Activated gamma-delta T cell treated with anti-CD3 and anti-CD28 coated beads, Interleukin-2, amount 50 U/mL, for 16 hours (primary cell): ENCODE data around the gene CAB39.
"Not testable (repeated sequence)": the region's sequence is repeated elsewhere in the genome, so short reads cannot be mapped to it uniquely, and the experiment has no call there.

Experiments used
- DNase-seq: peaks from one replicate; pipeline ENCODE4 v3.0.0-alpha.2; 2020; ENCODE audit warnings: low read depth

Gene CAB39

GRCh38 chr2:230715201-230715600 lies 2.6 kb downstream of the CAB39 start:
- DNase-seq: no peak

GRCh38 chr2:230716588-230716987 lies 3.9 kb downstream of the CAB39 start:
- DNase-seq: no peak

- no peak for DNase-seq
These were observed 5.0 kb downstream of the CAB39 start for GRCh38 chr2:230717600-230717999.

- no peak for DNase-seq
These were observed 6.7 kb downstream of the CAB39 start for GRCh38 chr2:230719340-230719739.

DNA sequence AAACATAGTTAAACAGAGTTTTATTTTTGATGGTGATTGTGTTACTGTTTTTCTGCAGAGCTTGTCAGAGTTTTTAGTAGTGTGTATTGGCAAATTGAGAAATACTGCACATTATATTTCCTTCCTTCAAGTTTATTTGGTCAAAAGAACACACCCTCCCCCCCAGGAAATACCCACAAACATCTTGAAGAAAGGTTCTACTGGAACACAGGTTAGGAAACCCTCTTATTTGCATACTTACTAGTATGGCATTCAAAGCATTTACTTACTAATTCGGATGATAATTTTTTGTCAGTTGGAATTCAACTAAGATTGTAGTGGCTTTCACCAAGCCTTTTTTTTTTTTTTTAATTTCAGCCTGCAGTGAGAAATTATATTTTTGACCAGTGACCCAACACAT lies 9.1 kb downstream of the CAB39 start:
- no peak for DNase-seq

DNA sequence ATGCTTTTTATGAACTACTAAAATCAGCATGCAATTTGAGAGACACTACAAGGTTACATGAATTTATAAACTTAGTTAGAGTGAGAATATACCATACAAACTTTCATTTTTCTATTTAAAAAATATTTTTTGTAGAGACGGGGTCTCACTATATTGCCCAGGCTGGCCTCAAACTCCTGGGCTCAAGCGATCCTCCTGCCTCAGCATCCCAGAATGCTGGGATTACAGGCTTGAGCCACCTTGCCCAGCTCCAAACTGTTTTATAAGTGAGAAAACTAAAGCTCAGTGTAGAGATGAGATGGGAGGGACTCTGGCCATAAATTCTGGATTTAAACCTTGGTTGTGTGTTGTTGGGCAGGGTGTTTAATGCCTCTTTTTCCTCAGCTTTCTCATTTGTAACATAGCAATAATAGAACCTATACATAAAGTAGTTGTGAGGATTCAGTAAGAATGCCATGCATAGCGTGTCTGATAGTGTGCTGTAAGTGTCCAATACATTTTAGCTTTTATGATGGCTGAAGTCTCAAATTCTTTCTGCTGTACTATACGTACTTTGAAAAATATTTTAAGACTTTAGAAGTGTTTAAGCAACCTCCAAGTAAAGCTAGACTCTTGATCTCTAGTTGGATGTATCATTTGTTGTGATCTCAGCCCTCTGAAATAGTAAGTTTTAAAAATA lies 9.7 kb downstream of the CAB39 start:
- no peak for DNase-seq

GRCh38 chr2:230723363-230723762 lies 10.7 kb downstream of the CAB39 start:
- DNase-seq: peak; percentile 14

DNA sequence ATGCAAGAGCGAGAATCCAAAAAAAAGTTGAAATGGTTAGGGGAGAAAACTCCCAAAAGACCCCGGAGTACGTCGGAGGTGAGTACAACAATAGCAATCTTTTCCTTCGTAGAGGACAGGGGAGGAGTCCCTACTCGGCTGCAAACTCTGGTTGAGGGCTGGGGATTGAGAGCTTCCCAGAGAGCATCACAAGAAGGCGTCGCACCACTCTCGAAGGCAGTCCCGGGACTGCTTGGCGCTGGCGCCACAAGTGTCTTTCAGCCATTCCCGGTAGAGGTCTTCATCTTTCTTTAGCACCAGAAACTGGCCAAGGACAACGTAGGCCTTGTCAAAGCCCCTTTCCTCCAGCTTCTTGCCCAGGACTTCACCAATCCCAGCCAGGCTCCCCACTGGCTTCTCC lies 12.3 kb downstream of the CAB39 start:
- DNase-seq: not testable (repeated sequence)

- DNase-seq: no peak
These were observed 18.9 kb downstream of the CAB39 start for GRCh38 chr2:230731512-230731911.

DNA sequence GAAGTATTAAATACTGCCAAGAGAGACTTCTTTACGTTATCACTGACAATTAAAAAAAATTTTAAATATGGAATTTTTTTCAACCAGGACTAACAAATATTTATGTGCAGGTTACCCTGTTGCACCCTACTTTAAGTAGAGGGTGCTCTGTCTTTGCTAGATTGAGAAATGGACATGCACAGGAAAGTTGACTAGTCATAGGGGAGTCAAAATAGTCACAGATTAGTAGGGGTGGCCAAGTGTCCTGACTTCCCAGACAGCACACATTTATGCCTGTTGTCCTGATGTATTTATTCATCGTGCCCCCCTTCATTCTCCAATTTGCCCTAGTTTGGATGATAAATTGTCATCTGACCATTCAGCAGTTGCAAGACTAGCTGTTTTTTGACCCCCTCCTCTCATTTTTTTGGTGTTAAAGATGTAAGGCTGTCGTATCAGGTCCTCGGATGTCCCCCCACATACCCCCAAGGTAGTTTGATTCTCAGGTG lies 20.3 kb downstream of the CAB39 start:
- DNase-seq: no peak

DNA sequence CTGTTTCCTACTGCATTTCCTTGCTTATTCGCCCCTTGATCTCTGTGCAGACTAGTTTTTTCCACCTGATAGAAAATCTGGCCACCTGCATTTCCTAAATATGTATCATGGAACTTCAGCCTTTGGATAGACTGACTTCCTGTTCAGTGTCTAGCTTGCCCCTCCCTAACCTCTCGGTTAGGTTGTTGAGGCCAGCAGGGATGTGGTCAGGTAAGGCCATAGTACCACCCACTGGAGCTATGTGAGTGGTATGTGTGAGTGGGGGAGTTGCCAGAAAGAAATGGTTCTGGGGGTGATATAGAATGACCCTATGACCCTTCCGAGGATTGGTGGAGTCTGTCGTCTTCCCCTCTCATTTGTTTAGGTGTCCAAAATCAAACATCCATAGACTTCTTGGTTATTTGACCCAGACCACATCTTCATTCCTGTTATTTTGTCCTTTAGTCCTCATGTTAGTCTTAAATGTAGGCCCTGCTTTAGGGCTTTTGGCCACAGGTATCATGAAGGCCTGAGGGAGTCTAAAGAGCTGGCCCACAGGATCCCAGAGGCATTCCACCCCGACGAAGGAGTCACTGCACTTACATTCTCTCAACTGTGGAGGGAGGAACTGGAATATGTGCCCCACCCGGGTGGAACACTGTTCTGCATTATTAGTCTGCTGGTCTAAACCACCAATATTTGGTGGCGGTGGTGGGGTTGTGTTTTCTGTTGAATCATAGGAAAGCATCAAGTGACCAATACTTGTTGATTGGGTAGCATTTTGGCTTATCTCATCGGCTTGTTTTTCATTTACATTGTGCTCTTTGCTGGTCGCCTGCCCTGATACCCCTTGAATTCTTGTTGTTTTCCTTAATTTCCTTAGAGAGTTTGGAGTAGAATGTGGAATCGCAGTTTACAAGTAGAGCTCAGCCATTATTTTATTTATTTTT lies 21.9 kb downstream of the CAB39 start:
- no peak for DNase-seq

DNA sequence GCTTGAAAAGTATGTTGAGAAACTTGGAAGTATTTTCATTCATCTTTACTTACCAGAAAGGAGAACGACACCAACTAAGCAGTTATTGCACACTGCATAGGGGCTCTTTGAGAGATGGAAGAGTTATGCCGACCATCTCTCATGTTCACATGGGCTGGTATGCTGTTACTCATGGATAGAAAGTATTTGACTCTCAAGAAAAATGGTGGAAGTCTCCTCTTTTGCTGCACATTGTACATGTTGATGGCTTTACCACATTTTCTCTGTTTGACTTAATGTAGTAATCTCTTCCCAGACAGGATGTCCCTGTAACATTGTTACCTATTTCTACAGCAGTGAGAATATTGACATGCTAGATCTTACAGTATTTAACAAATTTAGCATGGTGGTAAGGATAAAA lies 23.2 kb downstream of the CAB39 start:
- no peak for DNase-seq

GRCh38 chr2:230737300-230737699 lies 24.7 kb downstream of the CAB39 start:
- DNase-seq: no peak

GRCh38 chr2:230737791-230738226 lies 25.2 kb downstream of the CAB39 start:
- DNase-seq: no peak

DNA sequence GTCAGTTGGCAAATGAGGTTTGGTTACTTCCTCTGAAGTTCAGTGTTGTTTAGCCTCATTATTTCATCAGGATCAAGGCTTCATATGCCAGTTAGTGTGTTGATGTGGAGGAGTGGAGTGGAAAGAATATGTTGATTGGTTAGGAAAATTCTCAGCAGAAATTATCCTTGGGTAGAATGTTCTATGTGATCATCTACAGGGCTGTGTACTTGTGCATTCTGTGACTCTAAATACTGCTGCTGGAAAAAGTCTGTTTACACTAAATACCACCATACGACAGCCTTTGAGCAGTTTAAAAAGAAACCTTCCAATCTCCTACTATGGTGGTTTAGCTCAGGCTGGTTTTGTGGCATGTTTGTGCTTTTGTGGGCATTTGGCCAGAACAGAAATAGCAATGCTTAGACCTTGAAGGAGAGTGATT lies 25.8 kb downstream of the CAB39 start:
- DNase-seq: no peak

GRCh38 chr2:230738924-230739323 lies 26.3 kb downstream of the CAB39 start:
- no peak for DNase-seq

GRCh38 chr2:230739961-230740360 lies 27.3 kb downstream of the CAB39 start:
- no peak for DNase-seq

GRCh38 chr2:230742781-230743180 lies 30.1 kb downstream of the CAB39 start:
- DNase-seq: no peak

DNA sequence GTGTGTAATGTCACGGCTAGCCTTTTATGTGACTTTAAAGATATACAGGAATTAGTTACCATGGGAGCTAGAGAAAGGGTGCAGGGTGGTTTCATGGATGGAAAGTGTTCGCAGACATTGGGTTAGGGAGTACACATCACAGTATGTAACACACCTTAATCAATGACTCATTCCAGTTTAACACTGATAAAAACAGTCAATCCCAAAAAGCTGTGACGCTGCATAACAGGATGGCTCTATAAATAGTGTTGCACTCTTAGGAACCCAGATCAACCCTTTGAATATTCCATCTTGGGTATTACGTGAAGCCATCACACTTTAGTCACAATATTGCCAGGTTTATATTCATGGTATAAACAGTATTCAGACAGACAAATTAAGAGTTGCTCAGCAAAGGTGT lies 33.6 kb downstream of the CAB39 start:
- DNase-seq: no peak

- DNase-seq: no peak
These were observed 35.4 kb downstream of the CAB39 start for GRCh38 chr2:230748087-230748486.

- no peak for DNase-seq
These were observed 36.5 kb downstream of the CAB39 start for GRCh38 chr2:230749111-230749510.

DNA sequence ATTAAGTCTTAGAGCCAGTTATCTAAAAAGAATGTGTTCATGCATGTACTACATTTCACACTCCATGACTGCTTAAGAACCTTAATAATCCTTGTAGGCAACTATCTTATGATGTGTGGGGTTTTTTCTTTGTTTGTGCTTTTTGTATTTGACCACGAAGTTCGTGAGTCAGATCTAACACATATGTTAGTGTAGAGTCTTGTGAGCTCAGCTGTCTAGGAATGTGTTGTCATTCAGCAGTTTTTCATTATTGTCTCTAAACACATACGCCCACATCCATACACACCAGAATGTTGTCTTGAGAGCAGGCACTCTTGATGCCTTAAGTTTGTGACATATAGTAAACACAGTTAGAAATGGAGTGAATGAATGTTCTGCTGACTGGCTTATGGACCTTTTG lies 38.4 kb downstream of the CAB39 start:
- no peak for DNase-seq

- no peak for DNase-seq
These were observed 41.6 kb downstream of the CAB39 start for GRCh38 chr2:230754200-230754599.
